Measurements from ENCODE around the gene LRRC4C. TPM values are rescaled to one million over a fixed set of nuclear protein-coding genes. Genes with fewer than 3 reads are reported as not detected.

Gene LRRC4C
- total RNA-seq, 1 experiment from 2014 or later, result 0.13 TPM

- H3K18ac ChIP-seq (ENCODE audit: insufficient read length, low read depth, low read length), result no peak overlapping the region
- H3K27ac Mint-ChIP-seq, result no peak overlapping the region
- H4K8ac ChIP-seq (replicated peaks; ENCODE audit: insufficient read length, low read depth, low read length), result no peak overlapping the region
- no CpG with 5 or more reads among the region's 2 CpGs for WGBS (ENCODE audit: extremely low coverage, insufficient read length, low lambda C conversion rate)
- no peak overlapping the region for H2BK20ac ChIP-seq (ENCODE audit: low read depth, low read length, poor library complexity, severe bottlenecking)
- H3T11ph ChIP-seq (ENCODE audit: low read length), result no peak overlapping the region
- peaks cover under 1 to 2% of the 10 kb centered on the region in 2 experiments; a peak in 1 of 5 replicates for H3K9me3 Mint-ChIP-seq
- H3K4me3 Mint-ChIP-seq, result no peak overlapping the region
- H3K23ac ChIP-seq (ENCODE audit: insufficient read length, low read depth, low read length), result no peak overlapping the region
- no peak overlapping the region for H2BK5ac ChIP-seq (ENCODE audit: insufficient read length, low read length)
- H3K4ac ChIP-seq (ENCODE audit: low read depth, low read length), result no peak overlapping the region
- H2BK120ac ChIP-seq (ENCODE audit: low read depth, low read length, poor library complexity, severe bottlenecking), result no peak overlapping the region
- no peak for TF ChIP-seq CTCF (conservative IDR thresholded peaks at IDR 0.05)
- H4K91ac ChIP-seq (ENCODE audit: insufficient read length, low read depth, low read length), result no peak overlapping the region
- no peak overlapping the region for H2AFZ ChIP-seq (ENCODE audit: low read length)
- H3K56ac ChIP-seq (ENCODE audit: insufficient read length, low read depth, low read length), result no peak overlapping the region
- H3K79me2 ChIP-seq (ENCODE audit: insufficient read depth, low read length), result no peaks in the 10 kb centered on the region
- no peaks in the 10 kb centered on the region for H3K4me1 ChIP-seq (ENCODE audit: insufficient read depth, low read length)
- H4K5ac ChIP-seq (ENCODE audit: insufficient read length, low read depth, low read length), result no peak overlapping the region
- no peaks in the 10 kb centered on the region for H3K27me3 Mint-ChIP-seq (ENCODE audit: low read depth)
- no peak overlapping the region for H3K4me2 ChIP-seq (ENCODE audit: insufficient read depth, insufficient read length, low read length)
- H2BK15ac ChIP-seq (ENCODE audit: low read depth, low read length), result no peak overlapping the region
- no peaks in the 10 kb centered on the region for H4K20me1 ChIP-seq (ENCODE audit: control insufficient read depth, insufficient read depth, insufficient read length)
- H3K27me3 ChIP-seq (ENCODE audit: insufficient read depth, low read length), result no peaks in the 10 kb centered on the region
- H3K9me3 ChIP-seq (ENCODE audit: control insufficient read depth, low read depth, low read length), result no peaks in the 10 kb centered on the region
- no peak for DNase-seq
- H3K9ac ChIP-seq (ENCODE audit: extremely low read depth, insufficient read length, low read length), result no peak overlapping the region
- no peak overlapping the region for H3K27ac ChIP-seq (ENCODE audit: insufficient read length, low read depth, low read length)
- no peaks in the 10 kb centered on the region; a peak in 1 of 7 replicates for H3K36me3 Mint-ChIP-seq (ENCODE audit: insufficient read depth in 1 of 3, low read depth in 3 of 3)
- H2BK12ac ChIP-seq (ENCODE audit: insufficient read length, low read depth, low read length), result no peak overlapping the region
- no peak overlapping the region for H2AK5ac ChIP-seq (ENCODE audit: insufficient read length, low read length)
- H3K79me1 ChIP-seq (ENCODE audit: insufficient read depth, low read depth, low read length, poor library complexity, severe bottlenecking), result no peaks in the 10 kb centered on the region
- H3K14ac ChIP-seq (ENCODE audit: insufficient read depth, low read length), result no peak overlapping the region
- H3K4me1 Mint-ChIP-seq, result no peaks in the 10 kb centered on the region
- no peaks in the 10 kb centered on the region for H3K23me2 ChIP-seq (ENCODE audit: insufficient read length, low read depth, low read length, poor library complexity, severe bottlenecking)
Measured at GRCh38 chr11:40701027-40701426, 758.4 kb downstream of the LRRC4C start.

Measured in H9 (cell line).